ENCODE data around the gene ALOX5.

Gene ALOX5

DNA sequence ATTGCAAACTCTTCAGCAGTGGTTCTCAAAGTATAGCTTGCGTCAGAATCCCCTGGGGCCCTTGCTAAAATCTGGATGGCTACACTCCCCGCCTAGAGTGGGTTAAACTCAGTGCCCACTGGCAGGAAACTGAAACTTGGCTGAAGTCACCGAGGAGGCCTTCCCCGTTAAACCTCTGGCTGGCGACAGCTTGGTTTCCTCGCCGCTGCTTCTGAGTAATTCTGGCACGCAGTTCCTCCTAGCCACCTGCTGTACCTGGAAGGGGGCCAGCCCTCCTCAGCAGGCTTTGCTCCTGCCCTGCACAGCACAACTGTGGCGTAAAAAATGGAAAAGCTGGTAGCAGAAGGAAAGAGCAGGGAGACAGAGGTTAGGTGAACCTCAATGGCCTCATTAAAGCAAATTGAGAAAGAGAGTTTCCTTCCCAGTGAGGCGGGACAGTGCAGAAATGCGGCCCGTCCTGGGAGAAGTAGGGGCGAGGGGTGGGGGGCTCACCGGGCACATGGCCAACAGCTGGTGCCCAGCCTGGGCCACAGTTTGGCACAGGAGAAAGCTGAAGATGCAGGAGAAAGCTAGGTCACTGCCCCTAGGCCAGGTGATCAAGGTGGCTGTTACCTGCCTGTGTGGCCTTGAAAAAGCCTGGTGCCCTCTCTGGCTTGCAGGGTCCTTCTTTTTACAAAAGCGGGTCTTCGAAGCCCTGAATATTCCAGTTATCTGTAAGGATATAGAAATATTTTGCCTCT is 46.6 kb downstream of the ALOX5 start:
- H3K9ac ChIP-seq (ENCODE audit: low read length): no peak overlapping the region
- no peaks in the 10 kb centered on the region for H3K27me3 ChIP-seq (ENCODE audit: control insufficient read depth in 1 of 2, insufficient read depth in 2 of 2, low read length in 2 of 2)
- H3K4me1 ChIP-seq (ENCODE audit: insufficient read depth, low read length): peaks cover 24% of the 10 kb centered on the region
- no peaks in the 10 kb centered on the region for H3K36me3 ChIP-seq (ENCODE audit: insufficient read depth, low read length)
- H3K9me3 ChIP-seq (ENCODE audit: low read length): no peaks in the 10 kb centered on the region
- peak overlapping the region; percentile 41 for H3K27ac ChIP-seq (ENCODE audit: low read depth, low read length)
- H3K4me3 ChIP-seq (ENCODE audit: low read depth in 1 of 2, low read length in 2 of 2): peak overlapping the region in 1 of 2 donors; percentile 41

DNA sequence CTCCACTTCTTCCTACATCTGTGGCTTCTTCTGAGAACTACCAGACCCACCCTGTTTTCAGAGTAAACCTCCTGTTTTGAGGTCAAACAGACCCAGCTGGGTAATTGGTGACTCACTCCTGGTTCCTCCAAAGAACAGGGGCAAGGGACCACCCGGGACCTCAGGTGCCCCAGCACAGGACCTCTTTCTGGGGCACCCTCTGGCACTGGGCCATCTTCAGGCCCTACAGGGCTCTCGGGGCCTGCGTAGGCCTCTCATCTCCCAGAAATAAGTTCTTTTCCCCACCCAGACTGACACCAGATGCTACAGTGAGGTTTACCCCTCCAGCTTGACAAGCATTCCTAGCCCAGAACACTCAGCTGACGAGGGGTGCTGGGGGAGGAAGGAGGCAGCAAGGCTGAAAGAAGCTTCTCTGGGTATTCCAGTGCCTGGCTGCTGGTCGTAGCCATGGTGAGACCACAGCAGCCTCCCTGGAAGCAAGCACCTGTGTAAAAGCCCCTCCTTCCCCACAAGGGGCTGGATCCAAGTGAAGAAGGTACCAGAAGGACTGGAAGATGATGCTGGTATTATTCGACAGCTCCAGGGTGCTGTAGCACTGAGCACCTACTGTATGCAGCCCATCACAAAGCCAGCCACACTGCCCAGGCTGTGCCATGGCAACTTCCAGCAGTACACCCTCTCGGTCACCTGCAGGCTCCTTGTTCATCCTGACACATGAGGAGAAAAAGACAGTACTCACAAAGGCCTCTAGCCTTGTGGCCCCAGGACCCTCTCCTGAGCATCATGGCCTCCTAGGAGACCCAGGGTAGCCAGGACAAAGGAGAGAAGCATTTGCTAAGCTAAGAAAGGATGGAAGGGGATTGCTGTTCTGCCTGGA is 47.4 kb downstream of the ALOX5 start:
- no peak overlapping the region for H3K9ac ChIP-seq (ENCODE audit: low read length)
- H3K27me3 ChIP-seq (ENCODE audit: control insufficient read depth in 1 of 2, insufficient read depth in 2 of 2, low read length in 2 of 2): no peaks in the 10 kb centered on the region
- H3K36me3 ChIP-seq (ENCODE audit: insufficient read depth, low read length): no peaks in the 10 kb centered on the region
- no peak overlapping the region for H3K4me3 ChIP-seq (ENCODE audit: low read depth in 1 of 2, low read length in 2 of 2)
- no peak overlapping the region for H3K27ac ChIP-seq (ENCODE audit: low read depth, low read length)
- H3K4me1 ChIP-seq (ENCODE audit: insufficient read depth, low read length): peaks cover 24% of the 10 kb centered on the region
- no peaks in the 10 kb centered on the region for H3K9me3 ChIP-seq (ENCODE audit: low read length)

DNA sequence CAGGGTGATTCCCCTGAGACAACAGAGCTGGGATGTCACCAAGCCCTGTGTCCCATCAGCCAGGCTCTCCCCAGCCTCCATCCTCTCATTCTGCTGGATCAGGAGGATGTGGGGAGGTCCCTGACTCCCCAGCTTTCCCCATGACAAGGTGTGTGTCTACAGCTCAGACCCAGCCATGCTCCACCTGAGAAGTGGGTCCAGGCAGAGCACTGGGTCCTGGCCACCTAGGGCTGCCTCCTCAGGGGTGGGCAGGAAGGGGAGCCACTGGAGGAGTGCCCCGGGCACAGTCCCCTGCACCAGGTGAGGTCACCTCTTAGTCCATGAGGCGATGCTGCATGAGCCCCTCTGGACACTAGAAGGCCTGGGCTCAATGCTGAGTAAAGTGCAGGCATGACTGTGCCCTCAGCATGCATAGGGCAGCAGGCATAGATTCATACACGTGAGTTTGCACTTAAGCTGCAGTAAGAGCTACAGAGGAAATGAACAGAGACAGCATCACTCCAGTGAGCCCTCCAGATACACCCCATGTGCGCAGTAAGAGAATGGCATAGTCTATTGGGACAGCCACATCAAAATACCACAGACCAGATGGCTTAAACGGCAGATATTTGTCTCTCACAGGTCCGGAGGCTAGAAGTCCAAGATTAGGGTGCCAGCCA is 48.3 kb downstream of the ALOX5 start:
- Histone ChIP-seq H3K36me3 (ENCODE audit: insufficient read depth, low read length) (no peaks in the 10 kb centered on the region), H3K4me1 (ENCODE audit: insufficient read depth, low read length) (peaks cover 24% of the 10 kb centered on the region), H3K9me3 (ENCODE audit: low read length) (no peaks in the 10 kb centered on the region), H3K4me3 (ENCODE audit: low read depth in 1 of 2, low read length in 2 of 2) (no peak overlapping the region), H3K27ac (ENCODE audit: low read depth, low read length) (no peak overlapping the region), H3K9ac (ENCODE audit: low read length) (no peak overlapping the region), H3K27me3 (ENCODE audit: control insufficient read depth in 1 of 2, insufficient read depth in 2 of 2, low read length in 2 of 2) (no peaks in the 10 kb centered on the region)

DNA sequence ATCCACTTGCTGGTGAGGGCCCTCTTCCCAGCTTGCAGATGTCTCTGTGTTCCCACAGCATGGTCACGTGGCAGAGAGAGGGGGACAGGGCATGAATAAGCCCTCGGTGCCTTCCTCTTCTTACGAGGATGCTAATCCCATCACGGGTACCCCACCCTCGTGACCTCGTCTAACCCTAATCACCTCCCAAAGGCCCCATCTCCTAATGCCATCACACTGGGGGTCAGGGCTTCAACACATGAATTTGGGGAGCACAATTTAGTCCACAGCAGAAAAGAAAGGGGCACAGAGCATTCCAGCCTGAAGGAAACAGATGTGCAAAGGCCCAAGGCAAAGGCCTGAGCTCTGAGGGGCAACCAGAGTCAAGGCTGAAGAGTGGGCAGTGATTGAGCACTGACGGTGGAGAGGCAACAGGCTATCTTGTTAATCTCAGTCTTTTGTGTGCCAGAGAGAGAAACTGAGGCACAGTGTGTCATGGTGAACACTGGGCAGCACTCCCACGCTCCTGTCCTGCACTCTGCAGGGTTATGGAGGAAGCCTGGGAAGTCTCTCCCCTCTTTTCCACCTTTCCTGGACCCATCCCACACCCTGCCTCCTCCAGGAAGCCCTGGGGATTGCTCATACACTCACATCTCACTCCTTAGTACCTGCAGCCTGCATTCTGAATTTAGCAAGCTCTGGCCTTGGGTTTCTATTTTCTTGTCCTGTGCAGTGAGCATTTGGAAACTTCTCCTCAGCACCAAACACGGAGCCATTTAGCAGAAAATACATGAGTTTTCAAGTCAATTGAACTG is 49.0 kb downstream of the ALOX5 start:
- H3K36me3 ChIP-seq (ENCODE audit: insufficient read depth, low read length): no peaks in the 10 kb centered on the region
- no peaks in the 10 kb centered on the region for H3K9me3 ChIP-seq (ENCODE audit: low read length)
- H3K27me3 ChIP-seq (ENCODE audit: control insufficient read depth in 1 of 2, insufficient read depth in 2 of 2, low read length in 2 of 2): no peaks in the 10 kb centered on the region
- H3K4me1 ChIP-seq (ENCODE audit: insufficient read depth, low read length): peaks cover 24% of the 10 kb centered on the region
- H3K27ac ChIP-seq (ENCODE audit: low read depth, low read length): no peak overlapping the region
- H3K9ac ChIP-seq (ENCODE audit: low read length): no peak overlapping the region
- H3K4me3 ChIP-seq (ENCODE audit: low read depth in 1 of 2, low read length in 2 of 2): no peak overlapping the region

- Histone ChIP-seq H3K4me3 (ENCODE audit: low read depth in 1 of 2, low read length in 2 of 2) (no peak overlapping the region), H3K27me3 (ENCODE audit: control insufficient read depth in 1 of 2, insufficient read depth in 2 of 2, low read length in 2 of 2) (peaks cover 5 to 10% of the 10 kb centered on the region in 2 donors), H3K36me3 (ENCODE audit: insufficient read depth, low read length) (no peaks in the 10 kb centered on the region), H3K9ac (ENCODE audit: low read length) (no peak overlapping the region), H3K9me3 (ENCODE audit: low read length) (no peaks in the 10 kb centered on the region), H3K27ac (ENCODE audit: low read depth, low read length) (no peak overlapping the region), H3K4me1 (ENCODE audit: insufficient read depth, low read length) (peaks cover 18% of the 10 kb centered on the region)
These were observed 50.0 kb downstream of the ALOX5 start for GRCh38 chr10:45423976-45424499.

DNA sequence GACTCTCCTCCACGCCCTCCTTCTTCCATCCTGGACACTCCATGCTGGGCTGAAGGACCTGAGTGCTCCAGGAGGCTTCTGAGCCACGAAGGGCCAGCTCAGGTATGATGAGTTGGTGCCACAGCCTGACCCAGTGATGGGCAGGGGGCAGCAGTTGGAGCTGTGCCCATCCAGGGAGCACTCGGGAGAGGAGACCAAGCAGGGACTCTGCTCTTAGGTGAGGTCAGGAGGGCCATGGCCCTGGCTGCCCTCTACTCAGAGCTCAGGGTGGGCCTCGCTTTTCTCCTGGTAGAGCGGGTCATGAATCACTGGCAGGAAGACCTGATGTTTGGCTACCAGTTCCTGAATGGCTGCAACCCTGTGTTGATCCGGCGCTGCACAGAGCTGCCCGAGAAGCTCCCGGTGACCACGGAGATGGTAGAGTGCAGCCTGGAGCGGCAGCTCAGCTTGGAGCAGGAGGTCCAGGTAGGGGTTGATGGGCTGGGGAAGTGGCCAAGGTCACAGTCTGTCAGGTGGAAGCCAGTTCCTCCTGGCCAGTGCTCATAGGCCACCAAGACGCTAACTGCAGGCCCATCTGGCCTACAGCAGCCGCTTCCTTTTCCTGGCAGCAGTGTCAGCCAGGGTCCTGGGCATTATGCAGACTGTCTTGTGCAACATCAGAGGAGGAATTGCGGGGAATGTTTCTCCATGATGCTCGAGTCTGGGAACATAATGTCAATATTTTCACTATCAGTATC is 50.8 kb downstream of the ALOX5 start:
- H3K9me3 ChIP-seq (ENCODE audit: low read length): no peaks in the 10 kb centered on the region
- no peak overlapping the region for H3K9ac ChIP-seq (ENCODE audit: low read length)
- H3K36me3 ChIP-seq (ENCODE audit: insufficient read depth, low read length): no peaks in the 10 kb centered on the region
- H3K4me3 ChIP-seq (ENCODE audit: low read depth in 1 of 2, low read length in 2 of 2): no peak overlapping the region
- H3K27me3 ChIP-seq (ENCODE audit: control insufficient read depth in 1 of 2, insufficient read depth in 2 of 2, low read length in 2 of 2): peaks cover 11 to 14% of the 10 kb centered on the region in 2 donors
- H3K27ac ChIP-seq (ENCODE audit: low read depth, low read length): no peak overlapping the region
- H3K4me1 ChIP-seq (ENCODE audit: insufficient read depth, low read length): peaks cover 16% of the 10 kb centered on the region

DNA sequence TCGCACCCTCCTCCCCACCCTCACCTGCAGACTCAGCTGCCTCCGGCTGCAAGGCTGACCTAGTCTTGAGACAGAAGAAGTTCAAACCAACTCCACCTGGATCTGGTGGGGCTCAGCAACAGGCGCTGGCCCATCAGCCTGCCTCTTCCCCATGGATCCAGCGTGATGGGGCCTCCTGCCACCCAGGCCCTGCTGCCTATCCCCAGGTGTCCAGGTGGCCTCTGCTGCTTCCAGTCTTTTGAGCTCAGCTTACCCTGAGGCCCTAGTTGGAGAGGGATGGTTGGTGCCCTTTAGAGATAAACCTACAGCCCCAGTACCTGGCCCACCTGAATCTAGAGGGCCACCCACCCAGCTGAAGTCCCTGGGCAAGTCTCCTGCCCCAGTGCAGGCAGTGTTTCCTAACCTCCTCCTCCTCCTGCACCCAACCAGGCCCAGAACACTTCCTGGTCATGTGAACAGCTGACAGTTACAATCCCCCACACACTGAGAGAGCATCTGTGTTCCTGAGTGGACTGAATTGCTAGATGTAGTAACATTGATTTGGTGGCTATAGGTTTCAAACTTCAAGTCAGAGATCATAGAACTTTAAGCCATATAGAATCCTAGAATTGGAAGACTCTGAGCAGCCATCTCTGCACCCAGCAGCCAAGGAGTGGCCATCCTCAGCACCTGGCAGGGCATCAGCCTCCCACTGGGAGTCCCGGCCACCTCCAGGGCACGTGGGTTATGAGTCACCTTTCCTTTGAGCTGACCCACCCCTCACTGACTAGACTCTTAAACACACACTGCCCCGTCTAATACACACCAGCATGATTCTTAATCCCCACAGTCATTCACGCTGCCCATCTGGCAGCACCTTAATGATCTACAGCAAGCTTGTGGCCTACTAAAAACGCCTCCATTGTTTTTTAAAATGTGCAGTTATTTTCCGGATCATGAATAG is 51.9 kb downstream of the ALOX5 start:
- H3K27me3 ChIP-seq (ENCODE audit: control insufficient read depth in 1 of 2, insufficient read depth in 2 of 2, low read length in 2 of 2): peaks cover 11 to 14% of the 10 kb centered on the region in 2 donors
- peaks cover 5% of the 10 kb centered on the region for H3K4me1 ChIP-seq (ENCODE audit: insufficient read depth, low read length)
- H3K9ac ChIP-seq (ENCODE audit: low read length): no peak overlapping the region
- no peaks in the 10 kb centered on the region for H3K36me3 ChIP-seq (ENCODE audit: insufficient read depth, low read length)
- no peak overlapping the region for H3K4me3 ChIP-seq (ENCODE audit: low read depth in 1 of 2, low read length in 2 of 2)
- no peak overlapping the region for H3K27ac ChIP-seq (ENCODE audit: low read depth, low read length)
- no peaks in the 10 kb centered on the region for H3K9me3 ChIP-seq (ENCODE audit: low read length)

GRCh38 chr10:45427262-45427969 is 53.4 kb downstream of the ALOX5 start:
- Histone ChIP-seq H3K4me1 (ENCODE audit: insufficient read depth, low read length) (no peaks in the 10 kb centered on the region), H3K9ac (ENCODE audit: low read length) (no peak overlapping the region), H3K9me3 (ENCODE audit: low read length) (no peaks in the 10 kb centered on the region), H3K27ac (ENCODE audit: low read depth, low read length) (no peak overlapping the region), H3K4me3 (ENCODE audit: low read depth in 1 of 2, low read length in 2 of 2) (no peak overlapping the region), H3K27me3 (ENCODE audit: control insufficient read depth in 1 of 2, insufficient read depth in 2 of 2, low read length in 2 of 2) (peaks cover 11 to 14% of the 10 kb centered on the region in 2 donors), H3K36me3 (ENCODE audit: insufficient read depth, low read length) (no peaks in the 10 kb centered on the region)

GRCh38 chr10:45427970-45428366 is 54.0 kb downstream of the ALOX5 start:
- H3K4me3 ChIP-seq (ENCODE audit: low read depth in 1 of 2, low read length in 2 of 2): no peak overlapping the region
- no peak overlapping the region for H3K27ac ChIP-seq (ENCODE audit: low read depth, low read length)
- H3K9me3 ChIP-seq (ENCODE audit: low read length): no peaks in the 10 kb centered on the region
- peaks cover 11 to 14% of the 10 kb centered on the region in 2 donors for H3K27me3 ChIP-seq (ENCODE audit: control insufficient read depth in 1 of 2, insufficient read depth in 2 of 2, low read length in 2 of 2)
- H3K36me3 ChIP-seq (ENCODE audit: insufficient read depth, low read length): no peaks in the 10 kb centered on the region
- no peaks in the 10 kb centered on the region for H3K4me1 ChIP-seq (ENCODE audit: insufficient read depth, low read length)
- no peak overlapping the region for H3K9ac ChIP-seq (ENCODE audit: low read length)
